Omental fat pad (tissue), 4 donors: Measurements from ENCODE around the gene PTPRD. TPM values are rescaled to one million over a fixed set of nuclear protein-coding genes. Genes with fewer than 3 reads are reported as not detected.

Source experiments
- ATAC-seq: fragments of 150-250 bp; one replicate; pipeline ENCODE4 v1.9.1; 2016; ENCODE audit warnings: mild to moderate bottlenecking, moderate library complexity; ENCODE audit not compliant: low FRiP score
- DNase-seq: peaks from one replicate; pipeline ENCODE4 v3.0.0-alpha.2; 2019; ENCODE audit warnings: low spot score
- total RNA-seq, 4 donors: library from RNA; depleted of rRNA; stranded (reverse); fragments of >200 nt; gene quantifications; one replicate each; pipeline ENCODE4 v1.1.0, GENCODE V29; 2016
- TF ChIP-seq, protein P1 (sequence below), 3 donors: fragments of 450-650 bp; IDR thresholded peaks; one replicate each; pipeline ENCODE4 v1.5.1; 2016 to 2017; ENCODE audit warnings: antibody characterized with exemption in 3 of 3, mild to moderate bottlenecking in 3 of 3, moderate library complexity in 2 of 3

PTPRD gene
- total RNA-seq, 4 donors from 2014 or later = 3.5 to 34.2 (median 11.2) TPM

DNA sequence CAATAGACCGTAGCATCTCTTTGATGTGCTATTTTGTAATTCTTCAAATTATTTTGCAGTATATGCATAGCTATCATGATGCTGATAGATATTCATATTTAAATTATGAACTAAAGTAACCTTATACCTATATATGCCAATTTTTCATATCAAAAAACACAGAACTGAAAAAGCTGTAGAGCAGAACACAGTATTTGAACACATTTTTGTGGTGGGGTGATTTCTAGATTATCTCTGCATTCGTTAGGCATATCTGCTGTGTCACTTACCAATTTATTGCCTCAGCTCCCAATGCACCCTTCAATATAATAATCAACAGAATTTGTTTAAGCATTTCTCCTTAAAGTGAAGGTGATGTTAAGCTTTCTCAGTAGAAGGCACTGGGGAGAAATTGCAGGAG, 998.2 kb downstream of the PTPRD start:
- TF ChIP-seq, protein P1, sequence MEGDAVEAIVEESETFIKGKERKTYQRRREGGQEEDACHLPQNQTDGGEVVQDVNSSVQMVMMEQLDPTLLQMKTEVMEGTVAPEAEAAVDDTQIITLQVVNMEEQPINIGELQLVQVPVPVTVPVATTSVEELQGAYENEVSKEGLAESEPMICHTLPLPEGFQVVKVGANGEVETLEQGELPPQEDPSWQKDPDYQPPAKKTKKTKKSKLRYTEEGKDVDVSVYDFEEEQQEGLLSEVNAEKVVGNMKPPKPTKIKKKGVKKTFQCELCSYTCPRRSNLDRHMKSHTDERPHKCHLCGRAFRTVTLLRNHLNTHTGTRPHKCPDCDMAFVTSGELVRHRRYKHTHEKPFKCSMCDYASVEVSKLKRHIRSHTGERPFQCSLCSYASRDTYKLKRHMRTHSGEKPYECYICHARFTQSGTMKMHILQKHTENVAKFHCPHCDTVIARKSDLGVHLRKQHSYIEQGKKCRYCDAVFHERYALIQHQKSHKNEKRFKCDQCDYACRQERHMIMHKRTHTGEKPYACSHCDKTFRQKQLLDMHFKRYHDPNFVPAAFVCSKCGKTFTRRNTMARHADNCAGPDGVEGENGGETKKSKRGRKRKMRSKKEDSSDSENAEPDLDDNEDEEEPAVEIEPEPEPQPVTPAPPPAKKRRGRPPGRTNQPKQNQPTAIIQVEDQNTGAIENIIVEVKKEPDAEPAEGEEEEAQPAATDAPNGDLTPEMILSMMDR (IDR thresholded peaks at IDR 0.05) = no peak
- DNase-seq (no peak), ATAC-seq (no peak)

DNA sequence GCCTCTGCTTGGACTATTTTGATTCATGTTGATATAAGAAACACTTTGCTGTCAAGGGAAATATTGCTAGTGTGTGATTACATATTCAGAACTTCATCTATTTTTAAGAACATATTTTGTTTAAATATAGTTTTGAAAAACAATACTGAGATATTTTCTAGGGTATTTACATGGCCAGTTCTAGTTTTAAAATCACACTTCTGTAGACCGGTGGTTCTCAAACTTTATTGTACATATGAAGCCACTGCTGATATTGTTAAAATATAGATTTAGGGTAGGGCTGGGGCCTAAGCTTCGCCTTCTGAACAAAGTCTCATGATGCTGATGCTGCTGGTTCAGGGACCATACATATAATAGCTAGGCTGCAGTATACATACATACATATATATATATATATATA, 1000.0 kb downstream of the PTPRD start:
- TF ChIP-seq, protein P1 (IDR thresholded peaks at IDR 0.05) = no peak
- DNase-seq (no peak), ATAC-seq (no peak)

DNA sequence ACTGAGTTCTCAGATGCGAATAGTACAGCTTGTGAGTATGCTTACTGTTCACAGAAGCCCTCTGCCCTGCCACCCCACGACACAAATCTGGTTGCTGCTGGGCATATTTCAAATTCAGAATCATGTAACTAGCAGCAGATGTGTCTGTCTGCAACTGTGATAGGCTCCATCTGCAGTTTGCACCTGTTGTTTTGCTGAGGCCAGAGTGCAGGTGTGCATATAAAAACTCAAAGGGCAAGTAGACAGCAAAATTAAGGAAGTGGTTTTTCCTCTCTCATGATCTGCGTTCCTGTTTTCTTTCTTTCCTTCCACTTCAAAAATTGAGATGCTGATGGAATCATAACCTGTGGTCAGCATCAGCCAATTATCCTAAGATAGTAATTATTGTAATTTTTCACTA, 1000.5 kb downstream of the PTPRD start:
- TF ChIP-seq, protein P1 (IDR thresholded peaks at IDR 0.05) = no peak
- no peak for ATAC-seq
- DNase-seq = no peak

DNA sequence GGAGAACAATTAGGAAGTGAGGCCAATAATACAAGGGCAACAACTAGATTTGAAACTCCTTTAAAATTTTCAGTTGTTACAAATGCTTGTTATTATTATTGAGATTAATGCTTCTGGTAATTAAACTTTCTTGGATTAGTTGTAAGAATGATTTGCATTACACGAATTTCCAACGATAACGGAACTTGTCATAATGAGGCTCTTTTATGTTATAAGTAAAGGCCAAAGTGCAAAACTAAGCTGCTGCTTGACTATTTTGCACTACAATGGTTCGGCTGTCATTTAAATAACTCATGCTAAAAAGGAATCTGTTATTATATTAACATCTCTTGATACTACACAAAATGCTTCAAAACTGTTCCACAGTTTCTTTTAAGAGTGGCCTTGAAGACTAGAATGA, 1007.1 kb downstream of the PTPRD start:
- ATAC-seq (no peak), DNase-seq (no peak)
- TF ChIP-seq, protein P1 (IDR thresholded peaks at IDR 0.05) = no peak

DNA sequence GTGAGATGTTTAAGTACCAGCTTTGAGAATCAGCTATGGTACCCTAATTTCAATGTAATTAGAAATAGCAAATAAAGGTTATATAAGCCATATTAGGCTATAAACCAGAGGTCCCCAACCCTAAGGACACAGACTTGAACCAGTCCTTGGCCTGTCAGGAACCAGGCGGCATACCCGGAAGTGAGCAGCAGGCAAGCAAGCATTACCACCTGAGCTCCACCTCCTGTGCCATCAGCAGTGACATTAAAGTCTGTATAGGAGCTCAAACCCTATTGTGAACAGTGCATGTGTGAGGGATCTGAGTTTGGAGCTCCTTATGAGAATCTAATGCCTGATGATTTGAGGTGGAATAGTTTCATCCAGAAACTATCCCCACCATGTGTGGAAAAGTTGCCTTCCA, 1009.5 kb downstream of the PTPRD start:
- no peak for DNase-seq
- TF ChIP-seq, protein P1 (IDR thresholded peaks at IDR 0.05) = no peak
- no peak for ATAC-seq

DNA sequence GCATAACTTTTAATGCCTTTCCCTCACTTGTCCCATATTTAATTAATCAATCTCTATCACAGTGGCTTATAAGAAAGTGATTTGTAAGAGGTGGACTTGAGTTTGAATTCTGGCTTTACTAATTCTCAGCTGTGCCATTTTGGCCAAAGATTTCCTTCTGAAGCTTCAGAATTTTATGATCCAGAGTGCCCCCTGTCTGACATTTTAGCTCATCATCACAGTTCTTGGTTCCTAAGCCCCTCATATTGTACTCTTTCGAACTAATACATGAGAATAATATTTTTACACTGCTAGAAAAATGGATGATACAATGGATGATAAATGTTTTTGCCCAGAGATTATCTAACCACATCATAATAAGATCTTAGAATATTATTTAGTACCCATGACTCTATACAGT, 1014.1 kb downstream of the PTPRD start:
- TF ChIP-seq, protein P1 (IDR thresholded peaks at IDR 0.05) = no peak
- DNase-seq (no peak), ATAC-seq (no peak)

DNA sequence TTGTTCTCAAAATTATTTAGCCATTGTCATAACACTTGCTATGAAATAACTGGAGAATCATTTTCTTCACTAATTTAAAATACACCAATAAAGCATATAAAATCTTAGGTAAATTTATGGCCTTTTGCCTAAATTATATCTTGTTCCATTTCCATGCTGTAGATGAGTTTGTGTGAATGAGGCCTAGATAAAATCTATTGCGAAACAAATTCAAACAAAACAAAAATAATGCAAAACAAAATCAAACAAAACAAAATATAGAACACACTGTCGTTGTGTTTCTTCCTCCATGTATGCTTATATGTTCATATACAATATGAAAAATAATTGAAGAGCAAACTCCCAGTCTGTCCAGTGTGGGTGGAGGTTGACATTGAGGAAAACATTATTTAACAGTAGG, 1020.7 kb downstream of the PTPRD start:
- ATAC-seq (no peak), DNase-seq (no peak)
- TF ChIP-seq, protein P1 (IDR thresholded peaks at IDR 0.05) = no peak
